ENCODE data around the gene RNF144B. TPM values are rescaled to one million over a fixed set of nuclear protein-coding genes. Genes with fewer than 3 reads are reported as not detected.

RNF144B gene
- total and polyA plus RNA-seq, 9 of the 15 experiments (the other 6 are each of a cell fraction or from before 2014, with no cell fraction given) = 0.01 TPM; not detected in 8

- H3K9ac ChIP-seq (ENCODE audit: insufficient read depth in 1 of 2, low read depth in 2 of 2, low read length in 2 of 2) = no peak overlapping the region
- no peaks in the 10 kb centered on the region for H3K9me1 ChIP-seq (ENCODE audit: control insufficient read depth, insufficient read depth, low read length)
- H2AFZ ChIP-seq (ENCODE audit: low read depth, low read length) = no peak overlapping the region
- H3K4me1 ChIP-seq (replicated peaks in 1 of 2; ENCODE audit: control insufficient read depth in 2 of 2, insufficient read depth in 2 of 2, low read length in 2 of 2) = no peaks in the 10 kb centered on the region
- intact Hi-C loops (cut with micrococcal nuclease) = no loop called here
- no peak for ATAC-seq
- H3K36me3 ChIP-seq (ENCODE audit: control insufficient read depth, insufficient read depth, low read length) = no peaks in the 10 kb centered on the region
- no peak overlapping the region for H3K4me2 ChIP-seq (ENCODE audit: insufficient read depth, low read length)
- WGBS (ENCODE audit: insufficient coverage, low coverage, missing lambda C conversion rate) = 0% methylated on average over 1 of the region's 1 CpG
- POLR2A ChIA-PET = no interaction called here
- CTCF ChIA-PET (ENCODE audit: low intra/inter-chr PET ratio) = no interaction called here
- in situ Hi-C loops (cut with MboI) = no loop called here
- peaks cover 2 to 6% of the 10 kb centered on the region in 2 experiments; a peak in 3 of 5 replicates for H3K27me3 ChIP-seq (ENCODE audit: control insufficient read depth in 2 of 2, insufficient read depth in 2 of 2, low read length in 2 of 2)
- no peaks in the 10 kb centered on the region for H4K20me1 ChIP-seq (replicated peaks; ENCODE audit: control insufficient read depth, insufficient read depth, low read length)
- TF ChIP-seq FOXM1 (IDR thresholded peaks at IDR 0.05; ENCODE audit: low read depth) (no peak), FOXM1 (CRISPR knock-in tag; IDR thresholded peaks at IDR 0.05; ENCODE audit: low read depth) (no peak), NR0B1 (IDR thresholded peaks at IDR 0.05; ENCODE audit: partially characterized antibody) (no peak), SIRT6 (IDR thresholded peaks at IDR 0.05; ENCODE audit: low read depth, low read length) (no peak), HOMEZ (CRISPR knock-in tag; IDR thresholded peaks at IDR 0.05) (no peak), VEZF1 (CRISPR knock-in tag; IDR thresholded peaks at IDR 0.05) (no peak), KLF10 (CRISPR knock-in tag; IDR thresholded peaks at IDR 0.05) (no peak), BDP1 (IDR thresholded peaks at IDR 0.05; ENCODE audit: insufficient read depth, insufficient read length) (no peak), ZNF324 (CRISPR knock-in tag; IDR thresholded peaks at IDR 0.05) (no peak), NRF1 (conservative IDR thresholded peaks at IDR 0.05 in 1 of 2, IDR thresholded peaks at IDR 0.05 in 1 of 2) (no peak), MCM7 (IDR thresholded peaks at IDR 0.05) (no peak), POLR2B (IDR thresholded peaks at IDR 0.05; ENCODE audit: low read depth, partially characterized antibody) (no peak)
- TF ChIP-seq, protein P1, sequence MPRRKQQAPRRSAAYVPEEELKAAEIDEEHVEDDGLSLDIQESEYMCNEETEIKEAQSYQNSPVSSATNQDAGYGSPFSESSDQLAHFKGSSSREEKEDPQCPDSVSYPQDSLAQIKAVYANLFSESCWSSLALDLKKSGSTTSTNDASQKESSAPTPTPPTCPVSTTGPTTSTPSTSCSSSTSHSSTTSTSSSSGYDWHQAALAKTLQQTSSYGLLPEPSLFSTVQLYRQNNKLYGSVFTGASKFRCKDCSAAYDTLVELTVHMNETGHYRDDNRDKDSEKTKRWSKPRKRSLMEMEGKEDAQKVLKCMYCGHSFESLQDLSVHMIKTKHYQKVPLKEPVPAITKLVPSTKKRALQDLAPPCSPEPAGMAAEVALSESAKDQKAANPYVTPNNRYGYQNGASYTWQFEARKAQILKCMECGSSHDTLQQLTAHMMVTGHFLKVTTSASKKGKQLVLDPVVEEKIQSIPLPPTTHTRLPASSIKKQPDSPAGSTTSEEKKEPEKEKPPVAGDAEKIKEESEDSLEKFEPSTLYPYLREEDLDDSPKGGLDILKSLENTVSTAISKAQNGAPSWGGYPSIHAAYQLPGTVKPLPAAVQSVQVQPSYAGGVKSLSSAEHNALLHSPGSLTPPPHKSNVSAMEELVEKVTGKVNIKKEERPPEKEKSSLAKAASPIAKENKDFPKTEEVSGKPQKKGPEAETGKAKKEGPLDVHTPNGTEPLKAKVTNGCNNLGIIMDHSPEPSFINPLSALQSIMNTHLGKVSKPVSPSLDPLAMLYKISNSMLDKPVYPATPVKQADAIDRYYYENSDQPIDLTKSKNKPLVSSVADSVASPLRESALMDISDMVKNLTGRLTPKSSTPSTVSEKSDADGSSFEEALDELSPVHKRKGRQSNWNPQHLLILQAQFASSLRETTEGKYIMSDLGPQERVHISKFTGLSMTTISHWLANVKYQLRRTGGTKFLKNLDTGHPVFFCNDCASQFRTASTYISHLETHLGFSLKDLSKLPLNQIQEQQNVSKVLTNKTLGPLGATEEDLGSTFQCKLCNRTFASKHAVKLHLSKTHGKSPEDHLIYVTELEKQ (CRISPR knock-in tag; IDR thresholded peaks at IDR 0.05) = no peak
- no peak for FAIRE-seq
- H3K79me2 ChIP-seq (ENCODE audit: control insufficient read depth, insufficient read depth, low read length) = no peaks in the 10 kb centered on the region
- DNase-seq (ENCODE audit: extremely low read depth in 1 of 4, low spot score in 3 of 4) = no peak
- no TSS peak for BruUV-seq (replicated peaks)
- H3K9me3 ChIP-seq (replicated peaks; ENCODE audit: control insufficient read depth, insufficient read depth, low read depth, low read length) = no peaks in the 10 kb centered on the region
- H3K27ac ChIP-seq (ENCODE audit: extremely low read depth, low read depth, low read length) = no peak overlapping the region
- no peak overlapping the region for H3K4me3 ChIP-seq
These were observed 8.7 kb downstream of the RNF144B start for GRCh38 chr6:18395856-18396197.

Measured in K562 (cell line).